GM18499 (cell line): ENCODE data around the gene STARD13.

Experiments used
- ATAC-seq: cut with Tn5 transposase; IDR thresholded peaks from one replicate; pipeline ENCODE4 v1.9.1; 2021; ENCODE audit warnings: moderate number of reproducible peaks; ENCODE audit not compliant: insufficient read depth, unreplicated experiment

STARD13 gene

GRCh38 chr13:33129094-33129832 lies 156.3 kb downstream of the STARD13 start:
- ATAC-seq = no peak

- ATAC-seq = no peak
These were observed 157.4 kb downstream of the STARD13 start for GRCh38 chr13:33128134-33128533.

- no peak for ATAC-seq
These were observed 158.5 kb downstream of the STARD13 start for GRCh38 chr13:33127009-33127551.

GRCh38 chr13:33125821-33126570 lies 159.6 kb downstream of the STARD13 start:
- no peak for ATAC-seq

DNA sequence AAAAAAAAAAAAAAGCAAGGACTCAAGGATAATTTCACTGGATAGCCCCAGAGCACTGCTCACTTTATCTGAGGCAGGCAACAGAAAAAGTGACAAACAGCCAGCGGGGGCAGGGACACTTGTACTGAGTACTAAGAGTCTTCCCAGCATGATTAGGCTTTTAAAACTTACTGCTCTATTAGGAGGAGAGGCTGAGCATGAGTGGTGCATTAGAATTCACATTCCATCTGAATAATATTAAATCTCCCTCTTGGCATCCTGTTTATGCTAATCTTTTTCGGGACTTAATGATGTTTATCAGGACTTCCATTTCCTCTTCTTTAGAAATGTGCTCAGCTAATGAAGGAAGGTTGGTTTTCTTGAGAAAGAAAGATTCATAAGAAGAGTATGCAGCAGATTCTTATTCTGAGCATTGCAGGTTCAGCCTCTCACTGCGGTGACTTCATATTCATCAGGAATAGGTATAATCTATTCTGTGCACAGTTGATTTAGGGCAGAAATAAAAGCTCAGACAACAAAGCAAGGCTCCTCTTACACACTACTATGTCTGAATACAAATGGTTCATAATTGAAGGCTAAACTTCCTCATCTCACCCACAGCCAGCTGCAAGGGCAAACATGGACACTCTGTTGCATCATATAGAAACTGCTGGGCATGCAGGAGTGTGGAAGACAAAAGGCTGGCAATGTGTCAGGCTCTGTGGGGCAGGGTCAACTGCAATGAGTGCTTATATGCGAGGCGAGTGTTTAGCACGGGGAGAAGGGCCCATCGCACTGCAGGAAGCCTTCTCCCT lies 162.3 kb downstream of the STARD13 start:
- ATAC-seq = no peak

DNA sequence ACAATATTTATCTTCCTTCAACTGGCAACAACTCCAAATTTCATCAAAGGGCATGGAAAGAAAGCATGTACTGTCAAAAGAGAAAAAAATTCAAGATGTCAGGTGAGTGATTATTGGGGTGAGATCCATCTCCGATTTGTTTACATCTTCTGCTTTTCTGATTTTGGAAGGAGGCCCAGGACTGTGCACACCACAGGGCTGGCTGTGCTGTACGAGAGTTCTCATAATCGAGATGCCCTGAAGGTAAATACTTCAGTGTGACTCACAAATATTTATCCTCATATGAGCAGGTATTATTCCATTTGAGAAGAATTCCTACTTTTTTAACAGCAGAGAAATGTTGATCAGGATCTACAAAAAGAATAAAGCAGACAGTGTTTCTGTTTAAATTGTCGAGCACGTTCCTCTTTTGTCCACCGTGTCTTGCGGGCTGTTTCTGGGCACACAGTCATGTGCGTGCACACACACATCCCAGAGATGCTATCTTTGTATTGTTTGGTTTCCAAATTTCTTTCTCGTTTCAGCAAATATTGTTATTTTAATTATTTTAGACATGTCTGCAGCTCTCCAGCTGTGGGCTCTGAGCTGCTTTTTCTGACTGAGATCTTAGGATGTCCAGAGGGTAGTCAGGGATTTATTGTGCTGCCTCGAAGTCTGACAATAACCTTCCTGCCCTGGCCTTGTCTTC lies 165.6 kb downstream of the STARD13 start:
- ATAC-seq = no peak

DNA sequence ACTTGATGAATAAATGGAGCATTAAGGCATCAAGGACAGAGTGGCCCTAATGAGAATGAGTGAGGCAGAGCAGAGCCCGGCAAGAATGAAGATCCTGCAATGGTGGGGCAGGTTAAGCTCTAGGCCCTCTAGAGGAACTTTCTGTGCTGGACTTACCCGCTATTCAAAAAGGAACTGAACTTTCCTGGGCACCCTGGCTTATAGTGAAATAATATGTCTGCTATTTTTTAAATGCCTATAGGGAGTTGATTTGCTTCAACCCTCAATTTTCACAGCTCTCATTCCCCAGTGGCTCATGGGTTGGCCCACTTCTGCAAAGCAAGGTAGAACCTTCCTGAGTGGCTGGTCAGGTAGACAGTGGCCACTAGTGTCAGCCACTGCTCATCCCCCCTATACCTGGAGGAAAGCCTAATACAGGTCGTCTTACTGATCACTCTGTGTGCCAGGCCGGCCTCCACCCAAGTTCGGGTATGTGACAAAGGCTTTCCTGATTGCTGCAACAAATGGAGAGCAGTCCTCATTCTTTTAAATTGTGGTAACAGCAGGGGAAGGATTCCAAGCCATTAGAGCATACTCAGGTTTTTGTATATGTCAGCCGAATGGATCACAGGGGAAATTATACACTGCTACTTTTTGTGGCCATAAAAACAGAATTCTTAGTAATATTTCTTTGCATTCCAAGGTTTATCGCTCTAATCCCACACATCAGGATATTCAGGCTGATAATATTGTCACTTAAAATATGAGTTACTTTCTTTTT lies 166.4 kb downstream of the STARD13 start:
- ATAC-seq = no peak

DNA sequence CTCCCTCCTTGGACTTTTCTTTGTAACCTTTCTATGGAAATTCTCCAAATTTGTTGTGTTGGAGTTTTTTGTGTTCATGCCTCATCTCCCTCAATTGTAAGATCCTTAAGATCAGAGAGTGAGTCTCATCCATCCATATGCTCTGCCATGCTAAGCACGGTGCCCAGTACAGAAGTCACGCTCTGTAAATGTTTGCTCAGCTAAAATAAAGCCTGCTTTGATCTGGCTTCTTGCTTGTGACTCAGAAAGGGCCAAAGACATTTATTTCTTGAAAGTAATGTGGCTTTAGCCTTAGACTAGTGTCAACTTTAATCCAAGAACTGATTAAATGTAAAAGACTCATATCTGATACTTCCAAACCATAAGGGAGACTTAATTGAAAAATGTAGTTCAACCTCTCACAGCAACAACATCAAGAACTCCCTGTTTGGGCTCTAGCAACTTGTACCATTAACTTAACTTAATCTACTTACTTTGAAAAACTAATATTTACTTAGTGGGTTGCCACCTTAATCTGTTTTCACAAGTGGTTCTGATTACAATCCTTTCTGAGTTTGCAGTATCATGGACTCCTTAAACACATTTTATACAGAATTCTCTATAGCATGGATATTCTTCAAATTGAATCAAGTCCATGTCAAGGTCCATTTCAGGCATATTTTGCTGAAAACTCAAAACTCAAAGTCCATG lies 169.1 kb downstream of the STARD13 start:
- no peak for ATAC-seq

DNA sequence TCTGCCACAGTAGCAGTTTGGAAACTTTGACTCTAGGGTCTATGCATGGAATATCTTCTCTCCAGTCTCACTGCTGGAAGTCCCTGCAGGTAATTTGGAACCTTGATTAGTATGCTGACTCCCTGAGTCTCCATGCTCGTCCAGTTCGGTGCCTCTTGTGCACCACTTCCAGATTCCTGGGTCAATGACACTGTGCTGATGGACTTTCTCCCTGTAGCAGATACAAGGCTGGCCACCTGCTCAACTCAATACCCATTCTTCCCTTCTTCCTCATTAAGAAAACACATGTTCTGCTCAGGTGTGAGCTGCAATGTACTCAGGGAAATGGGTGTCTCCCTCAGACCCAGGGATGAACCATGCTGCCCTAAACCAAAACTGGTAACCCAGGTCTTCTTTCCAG lies 170.3 kb downstream of the STARD13 start:
- no peak for ATAC-seq

DNA sequence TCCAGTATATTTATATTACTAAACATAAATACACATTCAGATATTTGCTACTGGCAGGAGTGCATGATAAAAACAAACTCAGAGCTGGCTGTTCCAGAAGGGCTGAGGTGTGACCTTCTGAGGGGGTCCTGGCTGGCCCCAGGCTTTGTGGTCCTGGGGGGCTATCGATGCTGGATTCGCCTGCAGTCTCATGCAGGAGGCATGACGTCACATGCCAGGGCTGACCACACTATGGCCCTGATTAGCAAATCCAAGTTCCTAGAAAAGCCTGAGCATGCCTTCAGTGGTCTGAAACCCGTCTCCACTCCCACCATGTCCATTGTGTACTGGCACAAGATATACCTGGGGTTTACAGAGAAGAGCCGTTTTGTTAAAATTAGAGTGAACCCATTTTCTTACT lies 171.4 kb downstream of the STARD13 start:
- no peak for ATAC-seq

DNA sequence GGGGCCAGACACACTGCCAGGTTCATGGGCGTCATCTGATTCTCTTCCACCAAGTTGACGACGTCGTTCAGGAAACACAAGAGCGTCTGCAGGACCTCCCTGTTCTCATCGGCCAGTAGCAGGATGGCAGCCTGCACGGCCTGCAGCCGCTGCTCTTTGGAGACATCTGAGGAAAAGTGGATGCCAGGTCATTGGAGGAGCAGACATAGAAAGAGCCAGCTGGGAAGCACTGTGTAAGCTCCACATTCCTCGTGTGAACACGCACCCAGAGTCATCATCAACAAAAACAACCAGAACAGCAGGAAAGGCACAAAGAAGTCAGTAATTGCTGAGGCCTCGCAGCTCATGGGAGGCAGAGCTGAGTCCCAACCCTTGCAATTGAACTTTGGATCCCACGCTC lies 172.8 kb downstream of the STARD13 start:
- no peak for ATAC-seq

- ATAC-seq = no peak
These were observed 174.0 kb downstream of the STARD13 start for GRCh38 chr13:33111414-33112110.

DNA sequence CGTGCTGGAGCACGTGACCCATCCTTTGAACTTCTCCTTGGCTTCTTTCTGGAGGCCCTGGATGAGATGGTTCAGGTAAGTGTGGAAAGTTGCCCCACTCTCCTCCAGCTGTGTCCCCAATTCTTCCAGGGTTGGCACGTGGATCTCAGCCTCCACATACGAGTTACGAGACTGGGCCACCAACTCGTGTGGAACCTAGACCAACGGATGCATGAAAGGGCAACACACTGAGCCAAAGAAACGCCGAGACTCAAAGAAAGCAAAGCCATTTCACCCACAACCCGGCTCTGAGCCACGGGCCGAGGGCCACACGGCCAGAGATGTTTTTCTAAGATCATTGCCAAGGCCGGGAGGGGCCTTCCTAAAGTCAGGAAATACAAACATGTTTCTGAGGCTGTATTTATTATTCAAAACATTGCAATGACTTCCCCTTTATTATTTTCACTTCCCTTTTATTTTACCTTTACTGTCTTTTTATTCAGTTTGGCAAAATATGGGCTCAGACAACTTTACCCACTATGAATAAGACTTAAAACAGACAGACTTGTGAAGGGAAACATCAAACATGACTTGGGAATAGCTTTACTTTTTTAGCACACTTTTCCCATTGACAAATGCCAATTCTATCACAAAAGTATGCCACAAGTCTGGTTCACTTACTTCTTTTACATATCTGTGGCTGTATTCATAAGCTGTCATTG lies 174.7 kb downstream of the STARD13 start:
- ATAC-seq = peak; percentile 31

- ATAC-seq = no peak
These were observed 175.2 kb downstream of the STARD13 start for GRCh38 chr13:33110386-33110712.

DNA sequence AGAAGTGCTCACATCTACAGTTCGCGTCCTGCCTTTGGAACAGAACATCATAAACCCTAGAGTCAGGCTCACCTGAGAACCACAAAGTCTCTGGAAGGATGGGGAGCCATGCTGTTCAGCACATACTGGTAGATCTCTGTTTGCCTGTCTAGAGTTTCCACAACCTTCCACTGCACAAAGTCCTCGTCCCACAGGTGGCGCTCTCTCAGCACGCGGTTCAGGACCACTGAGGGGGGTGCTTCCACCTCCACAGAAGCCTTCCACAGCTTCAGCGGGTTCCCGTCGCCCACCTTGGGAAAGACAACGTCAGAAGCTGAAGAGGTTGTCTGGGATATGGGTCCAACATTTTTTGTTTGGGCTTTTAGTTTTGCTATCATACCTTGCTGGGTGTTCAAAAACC lies 175.8 kb downstream of the STARD13 start:
- ATAC-seq = no peak

DNA sequence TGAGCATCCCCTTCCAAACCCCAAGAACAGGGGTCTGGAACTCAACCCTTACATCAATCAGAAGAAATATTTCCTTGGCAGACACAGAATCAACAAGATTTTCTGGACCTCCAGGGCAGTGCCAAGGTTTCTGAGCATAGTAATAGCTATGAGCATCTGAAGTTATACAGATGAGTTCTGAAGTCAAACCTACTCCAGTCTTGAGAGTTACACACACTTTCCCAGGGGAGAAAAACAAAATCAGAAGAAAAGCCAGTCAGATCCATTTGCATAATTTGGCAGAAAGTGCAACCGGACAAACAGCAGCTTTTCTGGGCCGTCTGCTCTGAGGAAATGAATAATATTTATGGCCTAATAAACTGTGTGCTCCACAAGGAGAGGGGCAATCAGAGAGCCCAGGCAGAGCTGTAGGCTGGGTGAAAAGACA lies 176.3 kb downstream of the STARD13 start:
- ATAC-seq = no peak

- ATAC-seq = no peak
These were observed 176.9 kb downstream of the STARD13 start for GRCh38 chr13:33108620-33109019.

GRCh38 chr13:33107361-33107760 lies 178.2 kb downstream of the STARD13 start:
- ATAC-seq = no peak
